GM12892 (cell line): ENCODE results near the gene HPN.

Experiments
- POLR2A ChIP-seq: IDR thresholded peaks from 2 replicates; pipeline ENCODE4 v1.6.1; 2011; ENCODE audit warnings: low read depth, low read length, control low read depth
- POLR2AphosphoS5 ChIP-seq: IDR thresholded peaks from 2 replicates; pipeline ENCODE4 v1.6.1; 2011; ENCODE audit warnings: low read depth, low read length, control low read depth
- TAF1 ChIP-seq: IDR thresholded peaks from 2 replicates; pipeline ENCODE4 v1.6.1; 2011; ENCODE audit warnings: low read depth, mild to moderate bottlenecking, control low read depth, low read length, borderline replicate concordance

DNA sequence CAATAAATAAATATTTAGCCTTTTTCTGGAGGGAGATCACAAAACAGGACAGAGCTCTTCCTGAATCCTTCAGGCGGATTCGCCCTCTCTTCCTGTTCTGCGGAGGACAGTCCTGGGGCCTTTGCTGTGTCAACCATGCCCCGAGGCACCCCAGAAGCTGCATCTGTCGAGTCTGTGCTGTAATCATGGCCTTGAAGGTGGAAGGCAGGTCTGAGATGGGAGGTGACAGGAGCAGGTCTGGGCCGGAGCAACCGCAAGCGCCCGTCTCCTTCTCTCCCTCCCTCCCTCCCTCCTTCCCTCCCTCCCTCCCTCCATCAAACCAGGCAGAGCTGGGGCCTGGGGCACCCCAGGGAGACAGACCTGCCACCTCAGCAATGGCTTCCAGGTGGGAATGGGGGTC is 69.5 kb downstream of the HPN start:
- TF ChIP-seq POLR2A (no peak), TAF1 (no peak), POLR2AphosphoS5 (no peak)
